ENCODE results near the gene MRLN. TPM values are rescaled to one million over a fixed set of nuclear protein-coding genes. Genes with fewer than 3 reads are reported as not detected.
"Not testable (repeated sequence)": the region's sequence is repeated elsewhere in the genome, so short reads cannot be mapped to it uniquely, and the experiment has no call there.

The MRLN gene
- polyA plus RNA-seq (ENCODE audit: insufficient read length in 12 of 12), result 100 to 1,000 TPM in 10 of 12 donors, 10 to 100 TPM in 1, not detected in 1; 53.1 to 262 (median 168) TPM
- long read RNA-seq, donor 1, result 0 reads
- long read RNA-seq, donor 2, transcript MRLN-201 (3 exons, 422 nt), result major isoform, 206 of 402 reads
- long read RNA-seq, donor 2, transcript MRLN-210 (2 exons, 644 nt), result minor isoform, 73 of 402 reads
- long read RNA-seq, donor 2, transcript MRLN-203 (4 exons, 520 nt), result minor isoform, 12 of 402 reads
- long read RNA-seq, donor 2, transcript MRLN-202 (4 exons, 495 nt), result minor isoform, 93 of 402 reads
- long read RNA-seq, donor 2, partial matches to known transcripts, result 0 of 402 reads
- long read RNA-seq, donor 2, other reads (novel, unspliced or antisense), result 7 of 402 reads
- long read RNA-seq, donor 3, transcript MRLN-202 (4 exons, 495 nt), result major isoform, 44 of 110 reads
- long read RNA-seq, donor 3, transcript MRLN-203 (4 exons, 520 nt), result minor isoform, 5 of 110 reads
- long read RNA-seq, donor 3, transcript MRLN-210 (2 exons, 644 nt), result minor isoform, 23 of 110 reads
- long read RNA-seq, donor 3, transcript MRLN-201 (3 exons, 422 nt), result minor isoform, 35 of 110 reads
- long read RNA-seq, donor 3, partial matches to known transcripts, result 0 of 110 reads
- long read RNA-seq, donor 3, other reads (novel, unspliced or antisense), result 0 of 110 reads
- long read RNA-seq, donor 4, transcript MRLN-202 (4 exons, 495 nt), result minor isoform, 19 of 75 reads
- long read RNA-seq, donor 4, transcript MRLN-210 (2 exons, 644 nt), result minor isoform, 9 of 75 reads
- long read RNA-seq, donor 4, transcript MRLN-201 (3 exons, 422 nt), result major isoform, 46 of 75 reads
- long read RNA-seq, donor 4, partial matches to known transcripts, result 0 of 75 reads
- long read RNA-seq, donor 4, other reads (novel, unspliced or antisense), result 0 of 75 reads
- long read RNA-seq, donor 5, result 0 reads
- long read RNA-seq, donor 6, transcript MRLN-202 (4 exons, 495 nt), result minor isoform, 27 of 103 reads
- long read RNA-seq, donor 6, transcript MRLN-201 (3 exons, 422 nt), result major isoform, 50 of 103 reads
- long read RNA-seq, donor 6, transcript MRLN-210 (2 exons, 644 nt), result minor isoform, 23 of 103 reads
- long read RNA-seq, donor 6, partial matches to known transcripts, result 0 of 103 reads
- long read RNA-seq, donor 6, other reads (novel, unspliced or antisense), result 0 of 103 reads
- long read RNA-seq, donor 7, transcript MRLN-202 (4 exons, 495 nt), result minor isoform, 35 of 112 reads
- long read RNA-seq, donor 7, transcript MRLN-210 (2 exons, 644 nt), result minor isoform, 14 of 112 reads
- long read RNA-seq, donor 7, transcript MRLN-201 (3 exons, 422 nt), result major isoform, 56 of 112 reads
- long read RNA-seq, donor 7, partial matches to known transcripts, result 0 of 112 reads
- long read RNA-seq, donor 7, other reads (novel, unspliced or antisense), result 0 of 112 reads
- long read RNA-seq, donor 8, transcript MRLN-202 (4 exons, 495 nt), result minor isoform, 57 of 276 reads
- long read RNA-seq, donor 8, transcript MRLN-201 (3 exons, 422 nt), result major isoform, 152 of 276 reads
- long read RNA-seq, donor 8, transcript MRLN-210 (2 exons, 644 nt), result minor isoform, 45 of 276 reads
- long read RNA-seq, donor 8, transcript MRLN-203 (4 exons, 520 nt), result minor isoform, 9 of 276 reads
- long read RNA-seq, donor 8, partial matches to known transcripts, result 0 of 276 reads
- long read RNA-seq, donor 8, other reads (novel, unspliced or antisense), result 5 of 276 reads
- long read RNA-seq, donor 9, transcript MRLN-202 (4 exons, 495 nt), result minor isoform, 23 of 110 reads
- long read RNA-seq, donor 9, transcript MRLN-210 (2 exons, 644 nt), result minor isoform, 26 of 110 reads
- long read RNA-seq, donor 9, transcript MRLN-201 (3 exons, 422 nt), result major isoform, 55 of 110 reads
- long read RNA-seq, donor 9, partial matches to known transcripts, result 0 of 110 reads
- long read RNA-seq, donor 9, other reads (novel, unspliced or antisense), result 0 of 110 reads
- long read RNA-seq, donor 10, transcript MRLN-203 (4 exons, 520 nt), result minor isoform, 7 of 147 reads
- long read RNA-seq, donor 10, transcript MRLN-202 (4 exons, 495 nt), result minor isoform, 41 of 147 reads
- long read RNA-seq, donor 10, transcript MRLN-201 (3 exons, 422 nt), result major isoform, 71 of 147 reads
- long read RNA-seq, donor 10, transcript MRLN-210 (2 exons, 644 nt), result minor isoform, 26 of 147 reads
- long read RNA-seq, donor 10, partial matches to known transcripts, result 0 of 147 reads
- long read RNA-seq, donor 10, other reads (novel, unspliced or antisense), result 0 of 147 reads
- long read RNA-seq, donor 11, transcript MRLN-202 (4 exons, 495 nt), result minor isoform, 51 of 207 reads
- long read RNA-seq, donor 11, transcript MRLN-201 (3 exons, 422 nt), result major isoform, 116 of 207 reads
- long read RNA-seq, donor 11, transcript MRLN-210 (2 exons, 644 nt), result minor isoform, 35 of 207 reads
- long read RNA-seq, donor 11, transcript MRLN-203 (4 exons, 520 nt), result minor isoform, 5 of 207 reads
- long read RNA-seq, donor 11, partial matches to known transcripts, result 0 of 207 reads
- long read RNA-seq, donor 11, other reads (novel, unspliced or antisense), result 0 of 207 reads

- DNase-seq, result peak; percentile 33
These were observed at the start of gene MRLN for GRCh38 chr10:59753267-59753666. TSS of gene MRLN (minus strand) at chr10:59753455.

GRCh38 chr10:59801171-59801570, 47.9 kb upstream of the MRLN start:
- DNase-seq, result no peak

DNA sequence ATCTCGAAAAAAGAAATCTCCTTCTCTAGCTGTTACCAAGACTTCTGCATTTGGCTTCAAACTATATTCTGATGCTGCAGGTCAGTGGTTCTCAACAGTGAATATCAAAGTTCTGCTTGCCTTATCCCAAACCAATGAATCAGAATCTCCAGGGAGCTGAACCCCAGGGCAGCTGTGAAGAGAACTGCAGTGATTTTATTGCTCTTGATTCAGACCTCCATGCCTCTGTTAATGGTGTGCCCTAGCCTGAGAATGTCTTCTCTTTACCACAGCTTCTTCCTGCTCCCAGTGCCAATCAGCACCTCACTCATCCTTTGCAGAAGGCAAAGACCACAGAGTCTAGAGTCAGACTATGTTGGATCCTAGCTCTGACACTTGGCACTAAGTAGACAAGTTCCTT, 46.2 kb upstream of the MRLN start:
- DNase-seq, result no peak

DNA sequence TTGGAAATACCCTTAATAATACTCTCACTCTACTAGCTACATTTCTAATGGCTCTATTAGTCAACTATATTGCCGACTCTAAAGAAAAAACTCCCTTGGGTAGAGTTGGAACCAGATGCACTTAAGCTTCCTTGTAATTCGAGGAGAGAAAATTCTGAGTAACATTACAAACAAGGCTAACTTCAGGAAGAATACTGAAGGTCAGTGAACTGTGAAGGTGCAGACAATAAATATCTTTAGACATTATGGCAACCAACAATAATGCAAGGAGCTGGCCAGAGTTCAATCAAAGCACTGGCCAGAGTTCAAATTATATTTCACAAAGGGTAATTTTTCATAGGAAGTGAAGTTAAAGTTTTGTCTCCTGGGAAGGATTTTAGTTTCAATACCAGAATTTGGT, 40.7 kb upstream of the MRLN start:
- no peak for DNase-seq

- no peak for DNase-seq
These were observed 39.6 kb upstream of the MRLN start for GRCh38 chr10:59792812-59793211.

DNA sequence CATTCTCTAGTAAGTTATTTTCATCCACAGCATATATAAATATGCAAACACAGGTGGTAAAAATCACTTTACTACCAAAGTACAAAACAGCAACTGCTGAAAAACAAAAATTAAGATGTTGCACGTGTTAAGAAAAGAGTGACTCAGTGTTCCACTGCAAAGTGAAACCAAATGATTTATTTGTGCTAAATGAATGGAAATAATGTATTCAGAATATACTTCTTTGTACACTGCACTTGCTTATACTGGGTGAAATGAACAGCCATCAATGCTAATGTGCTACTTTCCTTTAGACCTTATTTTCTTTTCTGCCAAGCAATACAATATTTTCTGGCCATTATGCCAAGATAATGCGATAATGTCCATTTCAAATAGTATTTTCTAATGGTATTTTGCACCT, 38.3 kb upstream of the MRLN start:
- DNase-seq, result no peak

- not testable (repeated sequence) for DNase-seq
These were observed 36.8 kb upstream of the MRLN start for GRCh38 chr10:59790080-59790479.

DNA sequence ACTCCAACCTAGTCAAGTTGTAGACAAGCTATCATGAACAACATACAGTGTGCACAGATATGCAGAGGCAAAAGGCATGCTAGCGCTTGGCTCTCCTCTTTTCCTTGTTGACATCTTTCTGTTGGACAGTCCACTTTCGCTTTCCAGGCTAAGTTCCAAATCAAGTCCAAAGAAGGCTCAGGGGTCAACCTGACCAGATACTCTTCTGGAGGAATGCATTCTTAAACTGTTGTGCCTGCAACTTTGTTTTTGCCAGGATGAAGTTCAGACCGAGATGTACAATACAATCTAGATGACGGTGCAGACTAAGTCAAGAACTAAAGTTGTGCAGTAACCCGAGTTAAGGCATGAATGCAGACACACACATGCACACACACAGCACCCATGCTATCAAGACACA, 35.7 kb upstream of the MRLN start:
- DNase-seq, result not testable (repeated sequence)

GRCh38 chr10:59787032-59787431, 33.8 kb upstream of the MRLN start:
- not testable (repeated sequence) for DNase-seq

DNA sequence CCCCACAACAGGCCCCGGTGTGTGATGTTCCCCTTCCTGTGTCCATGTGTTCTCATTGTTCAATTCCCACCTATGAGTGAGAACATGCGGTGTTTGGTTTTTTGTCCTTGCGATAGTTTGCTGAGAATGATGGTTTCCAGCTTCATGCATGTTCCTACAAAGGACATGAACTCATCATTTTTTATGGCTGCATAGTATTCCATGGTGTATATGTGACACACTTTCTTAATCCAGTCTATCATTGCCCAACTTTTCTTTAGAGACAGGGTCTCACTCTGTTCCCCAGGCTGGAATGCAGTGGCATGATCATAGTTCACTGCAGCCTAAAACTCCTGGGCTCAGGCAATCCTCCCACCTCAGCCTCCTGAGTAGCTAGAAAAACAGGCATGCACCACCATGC, 32.2 kb upstream of the MRLN start:
- not testable (repeated sequence) for DNase-seq

- DNase-seq, result no peak
These were observed 28.3 kb upstream of the MRLN start for GRCh38 chr10:59781511-59781910.

- peak; percentile 67 for DNase-seq
These were observed 26.7 kb upstream of the MRLN start for GRCh38 chr10:59779756-59780533.

DNA sequence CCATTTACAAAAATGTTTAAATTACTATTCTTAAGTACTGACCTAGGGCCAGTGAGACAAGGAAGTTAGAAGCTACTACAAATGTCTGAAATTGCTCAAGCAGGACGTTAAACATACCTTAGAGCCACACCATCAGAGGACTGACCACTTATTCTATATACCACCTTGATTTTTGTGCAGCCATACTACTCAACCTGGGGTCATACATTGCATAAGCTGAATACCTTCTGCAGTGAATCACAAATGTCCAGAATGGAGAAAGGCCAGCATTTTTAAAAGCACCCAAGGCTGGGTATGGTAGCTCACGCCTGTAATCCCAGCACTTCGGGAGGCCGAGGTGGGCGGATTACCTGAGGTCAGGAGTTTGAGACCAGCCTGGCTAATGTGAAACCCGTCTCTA, 21.2 kb upstream of the MRLN start:
- no peak for DNase-seq

DNA sequence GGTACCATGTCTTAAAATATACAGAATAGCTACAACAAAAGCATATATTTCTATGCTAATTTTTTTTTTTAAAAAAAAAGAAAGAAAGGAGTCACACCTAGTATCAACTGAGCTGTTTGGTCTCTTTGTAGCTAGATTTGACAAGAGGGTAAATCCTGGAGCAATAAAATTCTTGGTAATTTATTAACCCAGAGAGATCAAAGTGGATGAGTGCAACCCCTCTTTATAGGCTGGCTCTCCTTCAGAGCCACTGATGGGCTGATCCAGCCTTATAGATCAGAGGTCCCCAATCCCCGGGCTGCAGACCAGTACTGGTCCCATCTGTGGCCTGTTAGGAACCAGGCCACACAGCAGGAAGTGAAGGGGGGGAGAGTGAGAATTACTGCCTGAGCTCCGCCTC, 19.8 kb upstream of the MRLN start:
- no peak for DNase-seq

DNA sequence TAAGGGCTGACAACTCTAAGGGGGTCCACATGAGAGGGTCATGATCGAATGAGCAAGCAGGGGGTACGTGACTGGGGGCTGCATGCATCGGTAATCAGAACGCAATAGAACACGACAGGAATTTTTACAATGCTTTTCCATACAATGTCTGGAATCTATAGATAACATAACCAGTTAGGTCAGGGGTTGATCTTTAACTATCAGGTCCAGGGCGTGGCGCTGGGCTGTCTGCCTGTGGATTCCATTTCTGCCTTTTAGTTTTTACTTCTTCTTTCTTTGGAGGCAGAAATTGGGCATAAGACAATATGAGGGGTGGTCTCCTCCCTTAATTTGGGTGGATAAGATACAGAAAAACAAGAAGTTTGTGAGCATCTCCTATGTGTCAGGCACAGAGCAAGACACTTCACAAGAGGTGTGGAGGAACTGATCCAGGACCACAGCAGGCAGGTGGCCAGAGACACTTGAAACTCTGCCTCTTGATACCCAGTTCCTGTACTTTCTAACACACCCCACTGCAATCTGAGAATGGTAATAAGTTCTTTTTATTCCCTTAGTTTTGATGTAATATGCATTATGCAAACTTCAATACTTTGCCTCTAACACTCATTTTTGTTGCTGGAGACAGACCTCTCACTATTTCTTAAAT, 18.0 kb upstream of the MRLN start:
- DNase-seq, result no peak

DNA sequence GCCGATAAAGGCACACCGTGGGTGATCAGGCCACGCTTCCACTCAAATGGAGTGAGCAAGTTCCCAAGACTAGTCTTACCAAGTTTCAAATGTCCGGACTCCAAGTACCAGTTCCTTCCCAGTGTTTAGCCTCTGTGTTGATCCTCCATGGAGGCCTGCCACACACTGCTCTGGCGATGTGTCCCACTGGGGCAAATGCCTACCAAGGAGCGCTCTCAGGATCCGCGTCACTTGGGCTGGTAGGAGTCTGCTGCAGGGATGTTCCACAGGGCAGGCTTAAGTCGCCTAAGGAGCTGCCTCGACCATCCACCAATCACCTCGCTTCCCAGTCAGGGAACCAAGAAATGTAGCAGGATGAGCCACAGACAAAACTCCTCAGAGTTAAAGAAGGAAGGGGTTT, 17.4 kb upstream of the MRLN start:
- DNase-seq, result no peak

- no peak for DNase-seq
These were observed 9.2 kb upstream of the MRLN start for GRCh38 chr10:59762505-59762904.

DNA sequence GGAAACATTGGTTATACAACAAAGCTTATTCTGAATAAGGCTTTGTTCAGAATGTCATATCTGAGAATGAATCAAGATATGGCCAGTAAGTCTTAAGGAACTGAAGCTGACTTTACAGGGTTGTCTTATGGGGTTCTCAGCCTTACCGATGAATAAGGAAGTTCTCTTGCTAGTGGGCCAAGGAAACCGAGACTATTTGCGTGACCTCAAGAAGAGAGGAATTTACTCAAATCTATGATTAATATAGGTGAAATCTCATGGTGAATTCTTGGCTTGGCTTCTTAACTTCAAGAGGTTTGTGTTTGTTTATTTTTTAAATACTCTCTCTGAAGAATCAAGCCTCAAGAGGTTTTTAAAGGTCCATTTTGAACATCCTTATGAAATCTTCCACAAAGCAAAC, 4.7 kb upstream of the MRLN start:
- no peak for DNase-seq
